Measurements from ENCODE around the gene CASP5. TPM values are rescaled to one million over a fixed set of nuclear protein-coding genes. Genes with fewer than 3 reads are reported as not detected.

The CASP5 gene
- total RNA-seq, 4 donors from 2014 or later, result 0.30 TPM; not detected in 3

DNA sequence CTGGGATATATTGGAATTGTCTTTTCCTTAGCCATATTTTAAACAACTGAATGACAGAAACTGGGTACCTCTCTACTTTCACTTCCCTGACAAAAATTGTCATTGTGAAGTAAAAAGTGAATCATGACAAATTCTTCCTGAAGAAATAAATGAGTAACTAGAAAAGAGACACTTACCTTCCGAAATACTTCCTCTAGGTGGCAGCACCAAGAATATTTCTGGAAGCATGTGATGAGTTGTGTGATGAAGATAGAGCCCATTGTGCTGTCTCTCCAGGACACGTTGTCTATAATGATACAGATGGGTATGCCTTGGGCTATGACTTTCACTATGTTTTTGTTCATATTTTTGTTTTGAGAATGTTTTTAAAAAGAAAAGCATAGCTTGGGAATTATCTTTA is 76.1 kb downstream of the CASP5 start:
- Histone ChIP-seq H3K27me3 (no peaks in the 10 kb centered on the region), H3K9me3 (no peaks in the 10 kb centered on the region), H3K4me3 (no peak overlapping the region), H3K4me1 (no peaks in the 10 kb centered on the region), H3K27ac (no peak overlapping the region), H3K36me3 (peaks cover 2 to 92% (median 7%) of the 10 kb centered on the region in 3 donors)
- TF ChIP-seq, protein P1, sequence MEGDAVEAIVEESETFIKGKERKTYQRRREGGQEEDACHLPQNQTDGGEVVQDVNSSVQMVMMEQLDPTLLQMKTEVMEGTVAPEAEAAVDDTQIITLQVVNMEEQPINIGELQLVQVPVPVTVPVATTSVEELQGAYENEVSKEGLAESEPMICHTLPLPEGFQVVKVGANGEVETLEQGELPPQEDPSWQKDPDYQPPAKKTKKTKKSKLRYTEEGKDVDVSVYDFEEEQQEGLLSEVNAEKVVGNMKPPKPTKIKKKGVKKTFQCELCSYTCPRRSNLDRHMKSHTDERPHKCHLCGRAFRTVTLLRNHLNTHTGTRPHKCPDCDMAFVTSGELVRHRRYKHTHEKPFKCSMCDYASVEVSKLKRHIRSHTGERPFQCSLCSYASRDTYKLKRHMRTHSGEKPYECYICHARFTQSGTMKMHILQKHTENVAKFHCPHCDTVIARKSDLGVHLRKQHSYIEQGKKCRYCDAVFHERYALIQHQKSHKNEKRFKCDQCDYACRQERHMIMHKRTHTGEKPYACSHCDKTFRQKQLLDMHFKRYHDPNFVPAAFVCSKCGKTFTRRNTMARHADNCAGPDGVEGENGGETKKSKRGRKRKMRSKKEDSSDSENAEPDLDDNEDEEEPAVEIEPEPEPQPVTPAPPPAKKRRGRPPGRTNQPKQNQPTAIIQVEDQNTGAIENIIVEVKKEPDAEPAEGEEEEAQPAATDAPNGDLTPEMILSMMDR (IDR thresholded peaks at IDR 0.05), result peak; percentile 24 to 53 (median 27)
- TF ChIP-seq POLR2A (IDR thresholded peaks at IDR 0.05) (no peak), EP300 (IDR thresholded peaks at IDR 0.05) (no peak)
- peak in 1 of 2 donors; percentile 42 for DNase-seq (ENCODE audit: low spot score in 2 of 2)
- 20 to 30% methylated on average over 2 of the region's 2 CpGs for WGBS, 2 donors

Other genes starting within 250 kb of the CASP5 start
- 1 to 10 TPM in 3 of 4 donors, not detected in 1; 1.7 to 2.3 (median 2.2) TPM for gene CASP12, start 124.7 kb downstream of the CASP5 start, total RNA-seq
- gene CASP4, start 54.6 kb downstream of the CASP5 start, total RNA-seq, result 100 to 1,000 TPM in 1 of 4 donors, 10 to 100 TPM in 3; 60.7 to 105 (median 85.4) TPM
- gene CASP1, start 12.0 kb upstream of the CASP5 start, total RNA-seq, result 10 to 100 TPM in 1 of 4 donors, 1 to 10 TPM in 3; 8.5 to 15.0 (median 8.9) TPM
- 10 to 100 TPM in 3 of 4 donors, 1 to 10 TPM in 1; 1.5 to 21.6 (median 17.1) TPM for gene CARD16, start 22.2 kb upstream of the CASP5 start, total RNA-seq
- gene CARD18, start 116.6 kb upstream of the CASP5 start, total RNA-seq, result not detected

Measured in tibial nerve (tissue), 4 donors.